PC-9 (cell line): Measurements from ENCODE around the gene OSM.

ENCODE experiments used
- CTCF ChIP-seq: fragments of 200-600 bp; sonication (generic); conservative IDR thresholded peaks from 2 replicates; pipeline ENCODE4 v1.6.1; 2017; ENCODE audit warnings: mixed run types, antibody characterized with exemption, mild to moderate bottlenecking, moderate library complexity
- EZH2 ChIP-seq: fragments of 200-600 bp; sonication (generic); IDR thresholded peaks from 2 replicates; pipeline ENCODE4 v1.8.0; 2017; ENCODE audit warnings: antibody characterized with exemption, low read depth

GRCh38 chr22:30230787-30231461, 35.7 kb downstream of the OSM start:
- TF ChIP-seq CTCF (no peak), EZH2 (no peak)
